Heart left ventricle (tissue), 13 donors: ENCODE results near the gene UBALD1.

Source experiments
- POLR2A ChIP-seq, 2 donors: fragments of 450-650 bp; IDR thresholded peaks; one replicate each; pipeline ENCODE4 v1.6.1; 2017; ENCODE audit warnings: antibody characterized with exemption in 2 of 2, mild to moderate bottlenecking in 2 of 2, moderate library complexity in 2 of 2
- TF ChIP-seq, protein P1 (sequence below), 12 donors: fragments of 200-600 bp; sonication (generic) in 4 of 12; IDR thresholded peaks; one replicate each; pipeline versions ENCODE4 v1.5.0 to v1.8.0; 2018 to 2022; ENCODE audit warnings: antibody characterized with exemption in 12 of 12, mild to moderate bottlenecking in 5 of 12
- donor health status: ischemic (EF 13 %, LVEDD 7.1; RV severe dilation, severe dysfunction).
- donor health status: DM: no; HTN: yes; CAD: no.
- donor health status: DM: no; HTN: no; CAD: no.
- donor health status: ischemic (EF 25% LVEDD 6.9; RV normal size, moderate dysfunction).
- donor health status: ischemic (EF 25% LVEDD 5.7; RV mildly dilated, moderate dysfunction).
- donor health status: ischemic (EF 35%, LVEDD 5.7; RV mildly dilated, moderate dysfunction).
- donor health status: nonischemic (EF 11% LVEDD 7.7; RV severe dilation, severe dysfunction).
- donor health status: DM: yes; HTN: yes; CAD: no.
- donor health status: PGD.
- donor health status: ischemic (EF 29% LVEDD 5.4; RV normal size, mild dysfunction).
- donor health status: nonischemic (EF 23%, LVEDD 6.1; RV moderate dilation, normal function).

- TF ChIP-seq, protein P1, sequence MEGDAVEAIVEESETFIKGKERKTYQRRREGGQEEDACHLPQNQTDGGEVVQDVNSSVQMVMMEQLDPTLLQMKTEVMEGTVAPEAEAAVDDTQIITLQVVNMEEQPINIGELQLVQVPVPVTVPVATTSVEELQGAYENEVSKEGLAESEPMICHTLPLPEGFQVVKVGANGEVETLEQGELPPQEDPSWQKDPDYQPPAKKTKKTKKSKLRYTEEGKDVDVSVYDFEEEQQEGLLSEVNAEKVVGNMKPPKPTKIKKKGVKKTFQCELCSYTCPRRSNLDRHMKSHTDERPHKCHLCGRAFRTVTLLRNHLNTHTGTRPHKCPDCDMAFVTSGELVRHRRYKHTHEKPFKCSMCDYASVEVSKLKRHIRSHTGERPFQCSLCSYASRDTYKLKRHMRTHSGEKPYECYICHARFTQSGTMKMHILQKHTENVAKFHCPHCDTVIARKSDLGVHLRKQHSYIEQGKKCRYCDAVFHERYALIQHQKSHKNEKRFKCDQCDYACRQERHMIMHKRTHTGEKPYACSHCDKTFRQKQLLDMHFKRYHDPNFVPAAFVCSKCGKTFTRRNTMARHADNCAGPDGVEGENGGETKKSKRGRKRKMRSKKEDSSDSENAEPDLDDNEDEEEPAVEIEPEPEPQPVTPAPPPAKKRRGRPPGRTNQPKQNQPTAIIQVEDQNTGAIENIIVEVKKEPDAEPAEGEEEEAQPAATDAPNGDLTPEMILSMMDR (IDR thresholded peaks at IDR 0.05): no peak
- TF ChIP-seq POLR2A (IDR thresholded peaks at IDR 0.05): peak; percentile 92 to 99
Observed at GRCh38 chr16:4614571-4615383, at the start of gene UBALD1.
